Neural progenitor cell (in vitro differentiated cells): ENCODE data around the gene TATDN3.

Source experiments
- EZH2 ChIP-seq: fragments of 200-600 bp; sonication (generic); IDR thresholded peaks from 2 replicates; pipeline ENCODE4 v1.6.1; 2017; ENCODE audit warnings: antibody characterized with exemption, mild to moderate bottlenecking, moderate library complexity
- EZH2phosphoT487 ChIP-seq: fragments of 200-600 bp; sonication (generic); IDR thresholded peaks from 2 replicates; pipeline ENCODE4 v1.6.1; 2017; ENCODE audit warnings: antibody characterized with exemption
- TF ChIP-seq, protein P1 (sequence below): fragments of 200-600 bp; sonication (generic); IDR thresholded peaks from 2 replicates; pipeline ENCODE4 v1.5.1; 2017; ENCODE audit warnings: antibody characterized with exemption, mild to moderate bottlenecking

DNA sequence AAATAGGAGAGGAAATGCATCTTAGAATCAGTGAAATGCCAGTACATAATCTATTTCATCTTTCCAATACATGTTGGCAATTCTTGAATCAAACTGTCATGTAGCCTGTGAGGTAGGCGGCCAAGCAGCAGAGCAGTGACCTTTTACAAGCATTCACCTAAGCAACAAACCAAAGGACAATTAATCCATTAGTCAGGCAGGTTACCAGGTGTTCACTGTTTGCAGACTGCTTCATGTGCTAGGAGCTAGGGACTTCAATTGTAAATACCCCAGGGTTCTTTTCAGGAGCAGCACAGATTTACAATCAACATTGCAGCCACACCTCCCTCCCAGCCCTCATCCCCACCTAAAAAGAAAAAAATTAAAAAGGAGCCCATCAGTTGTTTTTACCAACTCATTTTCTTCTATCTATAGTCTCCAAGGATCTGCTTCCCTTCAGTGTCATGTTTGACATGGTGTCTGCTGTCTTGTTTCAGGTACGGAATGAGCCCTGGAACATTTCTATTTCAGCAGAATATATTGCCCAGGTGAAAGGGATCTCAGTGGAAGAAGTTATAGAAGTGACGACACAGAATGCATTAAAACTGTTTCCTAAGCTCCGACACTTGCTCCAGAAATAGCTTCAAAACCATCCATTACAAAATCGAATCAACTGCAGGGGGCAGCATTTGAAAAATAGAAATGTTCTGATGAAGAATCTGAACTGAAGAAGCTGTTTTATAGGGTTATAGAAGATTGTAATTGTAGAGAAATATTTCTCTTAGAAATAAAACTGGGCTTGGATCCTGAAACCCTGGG is 23.0 kb downstream of the TATDN3 start:
- TF ChIP-seq, protein P1, sequence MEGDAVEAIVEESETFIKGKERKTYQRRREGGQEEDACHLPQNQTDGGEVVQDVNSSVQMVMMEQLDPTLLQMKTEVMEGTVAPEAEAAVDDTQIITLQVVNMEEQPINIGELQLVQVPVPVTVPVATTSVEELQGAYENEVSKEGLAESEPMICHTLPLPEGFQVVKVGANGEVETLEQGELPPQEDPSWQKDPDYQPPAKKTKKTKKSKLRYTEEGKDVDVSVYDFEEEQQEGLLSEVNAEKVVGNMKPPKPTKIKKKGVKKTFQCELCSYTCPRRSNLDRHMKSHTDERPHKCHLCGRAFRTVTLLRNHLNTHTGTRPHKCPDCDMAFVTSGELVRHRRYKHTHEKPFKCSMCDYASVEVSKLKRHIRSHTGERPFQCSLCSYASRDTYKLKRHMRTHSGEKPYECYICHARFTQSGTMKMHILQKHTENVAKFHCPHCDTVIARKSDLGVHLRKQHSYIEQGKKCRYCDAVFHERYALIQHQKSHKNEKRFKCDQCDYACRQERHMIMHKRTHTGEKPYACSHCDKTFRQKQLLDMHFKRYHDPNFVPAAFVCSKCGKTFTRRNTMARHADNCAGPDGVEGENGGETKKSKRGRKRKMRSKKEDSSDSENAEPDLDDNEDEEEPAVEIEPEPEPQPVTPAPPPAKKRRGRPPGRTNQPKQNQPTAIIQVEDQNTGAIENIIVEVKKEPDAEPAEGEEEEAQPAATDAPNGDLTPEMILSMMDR: peak; percentile 58
- no peak for TF ChIP-seq EZH2phosphoT487
- no peak for TF ChIP-seq EZH2
